Measurements from ENCODE around the gene PIN1. TPM values are rescaled to one million over a fixed set of nuclear protein-coding genes. Genes with fewer than 3 reads are reported as not detected.

The PIN1 gene
- total RNA-seq, 1 donor from 2014 or later, result 109 TPM

DNA sequence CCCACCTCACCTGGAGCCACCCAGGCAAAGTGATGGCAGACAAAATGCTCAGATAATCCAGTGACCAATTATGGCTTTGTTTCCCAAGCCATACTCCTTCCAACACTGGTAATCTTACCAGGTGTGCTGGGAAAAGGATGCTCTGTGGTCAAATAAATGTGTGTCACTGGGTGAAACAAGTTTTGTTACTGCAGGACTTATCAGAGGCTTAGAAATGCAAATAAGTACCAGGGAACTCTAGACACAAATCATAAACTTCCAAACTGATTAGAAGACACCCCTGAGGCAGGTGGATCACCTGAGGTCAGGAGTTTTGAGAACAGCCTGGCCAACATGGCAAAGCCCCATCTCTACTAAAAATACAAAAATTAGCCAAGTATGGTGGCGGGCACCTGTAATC lies 26.4 kb downstream of the PIN1 start:
- FAIRE-seq, result no peak
- H3K4me1 Mint-ChIP-seq (ENCODE audit: low read depth, unreplicated experiment), result peaks cover 4% of the 10 kb centered on the region
- no peak overlapping the region for H3K4me2 ChIP-seq (ENCODE audit: low read length)
- no peaks in the 10 kb centered on the region for H3K79me2 ChIP-seq (ENCODE audit: insufficient read depth, low read length)
- no peaks in the 10 kb centered on the region for H4K20me1 ChIP-seq (ENCODE audit: insufficient read depth, low read length)
- no peak overlapping the region for H3K4me3 Mint-ChIP-seq (ENCODE audit: unreplicated experiment)
- H3K4me1 ChIP-seq (ENCODE audit: insufficient read depth, low read length), result no peaks in the 10 kb centered on the region
- no peak for TF ChIP-seq EZH2 (IDR thresholded peaks at IDR 0.05; ENCODE audit: insufficient read depth, low read length)
- no peak for TF ChIP-seq CTCF (IDR thresholded peaks at IDR 0.05; ENCODE audit: insufficient read depth, low read depth, low read length)
- DNase-seq (ENCODE audit: low read depth), result no peak
- H3K27me3 ChIP-seq (ENCODE audit: insufficient read depth, low read length), result peaks cover 4% of the 10 kb centered on the region
- H3K9ac ChIP-seq (ENCODE audit: low read length), result no peak overlapping the region
- peaks cover 3% of the 10 kb centered on the region for H3K9me3 Mint-ChIP-seq (ENCODE audit: unreplicated experiment)
- no peak overlapping the region for H3K27ac Mint-ChIP-seq (ENCODE audit: unreplicated experiment)
- H2AFZ ChIP-seq (ENCODE audit: low read depth, low read length), result no peak overlapping the region
- H3K4me3 ChIP-seq (ENCODE audit: insufficient read depth, low read depth, low read length), result no peak overlapping the region
- no peaks in the 10 kb centered on the region for H3K36me3 ChIP-seq (ENCODE audit: insufficient read depth, low read length)
- no peak overlapping the region for H3K27ac ChIP-seq (ENCODE audit: low read depth, low read length)
- peaks cover 2% of the 10 kb centered on the region for H3K27me3 Mint-ChIP-seq (ENCODE audit: low read depth, unreplicated experiment)
- H3K9me3 ChIP-seq (ENCODE audit: insufficient read depth, low read depth, low read length), result no peaks in the 10 kb centered on the region
- peaks cover 25% of the 10 kb centered on the region for H3K36me3 Mint-ChIP-seq (ENCODE audit: low read depth, unreplicated experiment)

- H3K4me2 ChIP-seq (ENCODE audit: low read length), result no peak overlapping the region
- no peaks in the 10 kb centered on the region for H3K4me1 ChIP-seq (ENCODE audit: insufficient read depth, low read length)
- no peaks in the 10 kb centered on the region for H3K9me3 ChIP-seq (ENCODE audit: insufficient read depth, low read depth, low read length)
- FAIRE-seq (no peak), DNase-seq (ENCODE audit: low read depth) (no peak)
- no peaks in the 10 kb centered on the region for H3K36me3 ChIP-seq (ENCODE audit: insufficient read depth, low read length)
- TF ChIP-seq EZH2 (IDR thresholded peaks at IDR 0.05; ENCODE audit: insufficient read depth, low read length) (no peak), CTCF (IDR thresholded peaks at IDR 0.05; ENCODE audit: insufficient read depth, low read depth, low read length) (no peak)
- no peaks in the 10 kb centered on the region for H4K20me1 ChIP-seq (ENCODE audit: insufficient read depth, low read length)
- no peak overlapping the region for H3K4me3 ChIP-seq (ENCODE audit: insufficient read depth, low read depth, low read length)
- peaks cover 4% of the 10 kb centered on the region for H3K27me3 ChIP-seq (ENCODE audit: insufficient read depth, low read length)
- H2AFZ ChIP-seq (ENCODE audit: low read depth, low read length), result no peak overlapping the region
- Mint-ChIP-seq H3K27ac (ENCODE audit: unreplicated experiment) (no peak overlapping the region), H3K36me3 (ENCODE audit: low read depth, unreplicated experiment) (peaks cover 18% of the 10 kb centered on the region), H3K27me3 (ENCODE audit: low read depth, unreplicated experiment) (peaks cover 4% of the 10 kb centered on the region), H3K4me1 (ENCODE audit: low read depth, unreplicated experiment) (peaks cover under 1% of the 10 kb centered on the region), H3K9me3 (ENCODE audit: unreplicated experiment) (no peaks in the 10 kb centered on the region), H3K4me3 (ENCODE audit: unreplicated experiment) (no peak overlapping the region)
- no peak overlapping the region for H3K27ac ChIP-seq (ENCODE audit: low read depth, low read length)
- H3K79me2 ChIP-seq (ENCODE audit: insufficient read depth, low read length), result no peaks in the 10 kb centered on the region
- no peak overlapping the region for H3K9ac ChIP-seq (ENCODE audit: low read length)
Measured at GRCh38 chr19:9862938-9863337, 27.8 kb downstream of the PIN1 start.

GRCh38 chr19:9863759-9864158 lies 28.6 kb downstream of the PIN1 start:
- no peak for TF ChIP-seq CTCF (IDR thresholded peaks at IDR 0.05; ENCODE audit: insufficient read depth, low read depth, low read length)
- TF ChIP-seq EZH2 (IDR thresholded peaks at IDR 0.05; ENCODE audit: insufficient read depth, low read length), result no peak
- Histone ChIP-seq H3K27ac (ENCODE audit: low read depth, low read length) (no peak overlapping the region), H3K4me2 (ENCODE audit: low read length) (no peak overlapping the region), H3K9ac (ENCODE audit: low read length) (no peak overlapping the region), H2AFZ (ENCODE audit: low read depth, low read length) (no peak overlapping the region), H3K79me2 (ENCODE audit: insufficient read depth, low read length) (no peaks in the 10 kb centered on the region), H3K4me3 (ENCODE audit: insufficient read depth, low read depth, low read length) (no peak overlapping the region), H3K9me3 (ENCODE audit: insufficient read depth, low read depth, low read length) (no peaks in the 10 kb centered on the region), H3K36me3 (ENCODE audit: insufficient read depth, low read length) (no peaks in the 10 kb centered on the region), H3K4me1 (ENCODE audit: insufficient read depth, low read length) (no peaks in the 10 kb centered on the region), H3K27me3 (ENCODE audit: insufficient read depth, low read length) (peaks cover 4% of the 10 kb centered on the region), H4K20me1 (ENCODE audit: insufficient read depth, low read length) (no peaks in the 10 kb centered on the region)
- peaks cover 17% of the 10 kb centered on the region for H3K36me3 Mint-ChIP-seq (ENCODE audit: low read depth, unreplicated experiment)
- no peak overlapping the region for H3K4me3 Mint-ChIP-seq (ENCODE audit: unreplicated experiment)
- no peak overlapping the region for H3K27ac Mint-ChIP-seq (ENCODE audit: unreplicated experiment)
- no peaks in the 10 kb centered on the region for H3K9me3 Mint-ChIP-seq (ENCODE audit: unreplicated experiment)
- H3K4me1 Mint-ChIP-seq (ENCODE audit: low read depth, unreplicated experiment), result no peaks in the 10 kb centered on the region
- FAIRE-seq (no peak), DNase-seq (ENCODE audit: low read depth) (no peak)
- peaks cover 4% of the 10 kb centered on the region for H3K27me3 Mint-ChIP-seq (ENCODE audit: low read depth, unreplicated experiment)
